Activated CD8-positive, alpha-beta memory T cell treated with anti-CD3 and anti-CD28 coated beads for 48 hours (primary cell): Measurements from ENCODE around the gene HLA-DRB1.
"Not testable (repeated sequence)": the region's sequence is repeated elsewhere in the genome, so short reads cannot be mapped to it uniquely, and the experiment has no call there.

Source experiments
- DNase-seq, 3 experiments: peaks; one replicate each; pipeline ENCODE4 v3.0.0-alpha.2; 2020; ENCODE audit warnings: low read depth in 2 of 3, low spot score in 2 of 3

Gene HLA-DRB1

GRCh38 chr6:32589596-32590449 lies at the start of gene HLA-DRB1:
Gene HLA-DRB1 (minus strand): TSS chr6:32589848. CDS start chr6:32589742, 106 bp downstream.
- DNase-seq: no peak

GRCh38 chr6:32638532-32639219 lies 49.0 kb upstream of the HLA-DRB1 start:
- no peak for DNase-seq

- no peak for DNase-seq
Measured at GRCh38 chr6:32637883-32638282, 48.2 kb upstream of the HLA-DRB1 start.

- DNase-seq: no peak
Measured at GRCh38 chr6:32637219-32637880, 47.7 kb upstream of the HLA-DRB1 start, which contains the start of gene HLA-DQA1. Gene HLA-DQA1 (plus strand): TSS chr6:32637406. CDS start chr6:32637459, 53 bp downstream.

- no peak for DNase-seq
Measured at GRCh38 chr6:32635526-32636123, 46.0 kb upstream of the HLA-DRB1 start.

GRCh38 chr6:32629793-32630192 lies 40.1 kb upstream of the HLA-DRB1 start:
- not testable (repeated sequence) for DNase-seq

- DNase-seq: no peak
Measured at GRCh38 chr6:32627831-32628230, 38.2 kb upstream of the HLA-DRB1 start.

GRCh38 chr6:32627249-32627648 lies 37.6 kb upstream of the HLA-DRB1 start:
- no peak for DNase-seq

GRCh38 chr6:32625137-32625536 lies 35.5 kb upstream of the HLA-DRB1 start:
- DNase-seq: no peak

GRCh38 chr6:32624565-32624964 lies 34.9 kb upstream of the HLA-DRB1 start:
- no peak for DNase-seq

GRCh38 chr6:32623693-32624092 lies 34.0 kb upstream of the HLA-DRB1 start:
- DNase-seq: no peak

- DNase-seq: no peak
Measured at GRCh38 chr6:32622545-32623401, 33.1 kb upstream of the HLA-DRB1 start.

GRCh38 chr6:32621372-32621771 lies 31.7 kb upstream of the HLA-DRB1 start:
- DNase-seq: no peak

GRCh38 chr6:32617751-32618150 lies 28.1 kb upstream of the HLA-DRB1 start:
- no peak for DNase-seq

- DNase-seq: no peak
Measured at GRCh38 chr6:32615885-32616532, 26.4 kb upstream of the HLA-DRB1 start.

- DNase-seq: no peak
Measured at GRCh38 chr6:32614366-32615081, 24.9 kb upstream of the HLA-DRB1 start.

GRCh38 chr6:32613475-32613874 lies 23.8 kb upstream of the HLA-DRB1 start:
- DNase-seq: no peak

- no peak for DNase-seq
Measured at GRCh38 chr6:32610682-32611296, 21.1 kb upstream of the HLA-DRB1 start.
